Activated T-helper 9 cell treated with anti-CD3 and anti-CD28 coated beads, Interleukin-2, amount 50 U/mL, for 16 hours (primary cell): ENCODE data around the gene CD7.

Experiments used
- DNase-seq: peaks from one replicate; pipeline ENCODE4 v3.0.0-alpha.2; 2020; ENCODE audit warnings: low read depth

CD7 gene

GRCh38 chr17:82328141-82328993 is 11.0 kb upstream of the CD7 start:
- no peak for DNase-seq

- DNase-seq: no peak
These were observed 10.3 kb upstream of the CD7 start for GRCh38 chr17:82327757-82328140.

GRCh38 chr17:82327289-82327688 is 9.9 kb upstream of the CD7 start:
- DNase-seq: no peak

GRCh38 chr17:82325286-82326180 is 8.1 kb upstream of the CD7 start:
- no peak for DNase-seq

GRCh38 chr17:82324566-82325285 is 7.3 kb upstream of the CD7 start:
- no peak for DNase-seq

GRCh38 chr17:82323514-82324234 is 6.3 kb upstream of the CD7 start:
- no peak for DNase-seq

GRCh38 chr17:82322526-82323453 is 5.4 kb upstream of the CD7 start:
- no peak for DNase-seq

- DNase-seq: no peak
These were observed 4.6 kb upstream of the CD7 start for GRCh38 chr17:82321947-82322466.

- DNase-seq: peak; percentile 75
These were observed 3.8 kb upstream of the CD7 start for GRCh38 chr17:82320956-82321927.

- no peak for DNase-seq
These were observed 2.9 kb upstream of the CD7 start for GRCh38 chr17:82320140-82320840.

- DNase-seq: no peak
These were observed 2.2 kb upstream of the CD7 start for GRCh38 chr17:82319619-82320062.

GRCh38 chr17:82318772-82319606 is 1.6 kb upstream of the CD7 start:
- no peak for DNase-seq

- DNase-seq: no peak
These were observed 726 bp upstream of the CD7 start for GRCh38 chr17:82318169-82318498.

GRCh38 chr17:82316651-82317393 is 586 bp downstream of the CD7 start:
- DNase-seq: no peak

- DNase-seq: no peak
These were observed 1.6 kb downstream of the CD7 start for GRCh38 chr17:82315703-82316358.
